ENCODE data around the gene MAD1L1. TPM values are rescaled to one million over a fixed set of nuclear protein-coding genes. Genes with fewer than 3 reads are reported as not detected.

MAD1L1 gene
- total and polyA plus RNA-seq, 2 of the 13 experiments (the other 11 are each of a cell fraction or from before 2014, with no cell fraction given), result 17.4 to 64.7 TPM

- intact Hi-C loops (cut with micrococcal nuclease; ENCODE audit: unreplicated experiment) (no loop called here), in situ Hi-C loops (cut with HindIII; ENCODE audit: extremely low pct_ligation_motif_present, low pct_unique_long_range_greater_than_20kb) (no loop called here)
- Histone ChIP-seq H3K79me2 (ENCODE audit: insufficient read depth, low read length) (no peaks in the 10 kb centered on the region), H3K27me3 (ENCODE audit: control insufficient read depth in 1 of 2, insufficient read depth in 2 of 2, low read length in 2 of 2) (no peaks in the 10 kb centered on the region), H3K9me3 (ENCODE audit: low read length) (no peaks in the 10 kb centered on the region), H3K4me2 (ENCODE audit: low read depth, low read length) (no peak overlapping the region), H3K4me3 (replicated peaks in 1 of 3; ENCODE audit: insufficient read depth in 1 of 3, low read depth in 2 of 3, low read length in 3 of 3) (no peak overlapping the region), H3K9ac (ENCODE audit: insufficient read depth, low read depth, low read length) (no peak overlapping the region), H3K36me3 (replicated peaks in 1 of 2; ENCODE audit: control insufficient read depth in 1 of 2, insufficient read depth in 2 of 2, low read length in 2 of 2) (no peaks in the 10 kb centered on the region), H4K20me1 (ENCODE audit: insufficient read depth, low read length) (no peaks in the 10 kb centered on the region), H3K27ac (ENCODE audit: extremely low read length, insufficient read depth, low read length) (no peak overlapping the region), H3K4me1 (ENCODE audit: insufficient read depth, low read length) (no peaks in the 10 kb centered on the region), H2AFZ (ENCODE audit: low read length) (no peak overlapping the region)
- ATAC-seq (no peak), FAIRE-seq (no peak), DNase-seq (ENCODE audit: low spot score) (no peak)
- no TSS peak for BruUV-seq (replicated peaks)
- 96% methylated on average over 30 of the region's 40 CpGs for WGBS (ENCODE audit: low lambda C conversion rate)
- CTCF ChIA-PET (ENCODE audit: low intra/inter-chr PET ratio, low total read pairs), result no interaction called here
- POLR2A ChIA-PET, result no interaction called here
- TF ChIP-seq RFX1 (IDR thresholded peaks at IDR 0.05), result no peak
- TF ChIP-seq ZNF292 (CRISPR knock-in tag; IDR thresholded peaks at IDR 0.05; ENCODE audit: borderline replicate concordance, low read depth), result no peak
- TF ChIP-seq ZNF549 (CRISPR knock-in tag; IDR thresholded peaks at IDR 0.05), result no peak
- TF ChIP-seq, protein P1, sequence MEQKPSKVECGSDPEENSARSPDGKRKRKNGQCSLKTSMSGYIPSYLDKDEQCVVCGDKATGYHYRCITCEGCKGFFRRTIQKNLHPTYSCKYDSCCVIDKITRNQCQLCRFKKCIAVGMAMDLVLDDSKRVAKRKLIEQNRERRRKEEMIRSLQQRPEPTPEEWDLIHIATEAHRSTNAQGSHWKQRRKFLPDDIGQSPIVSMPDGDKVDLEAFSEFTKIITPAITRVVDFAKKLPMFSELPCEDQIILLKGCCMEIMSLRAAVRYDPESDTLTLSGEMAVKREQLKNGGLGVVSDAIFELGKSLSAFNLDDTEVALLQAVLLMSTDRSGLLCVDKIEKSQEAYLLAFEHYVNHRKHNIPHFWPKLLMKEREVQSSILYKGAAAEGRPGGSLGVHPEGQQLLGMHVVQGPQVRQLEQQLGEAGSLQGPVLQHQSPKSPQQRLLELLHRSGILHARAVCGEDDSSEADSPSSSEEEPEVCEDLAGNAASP (CRISPR knock-in tag; IDR thresholded peaks at IDR 0.05; ENCODE audit: borderline replicate concordance), result no peak
- no peak for TF ChIP-seq RBM39 (IDR thresholded peaks at IDR 0.05; ENCODE audit: low read depth, low read length, poor library complexity, severe bottlenecking)
- TF ChIP-seq MYC (CRISPR knock-in tag; IDR thresholded peaks at IDR 0.05; ENCODE audit: borderline replicate concordance), result no peak
- TF ChIP-seq, protein P2, sequence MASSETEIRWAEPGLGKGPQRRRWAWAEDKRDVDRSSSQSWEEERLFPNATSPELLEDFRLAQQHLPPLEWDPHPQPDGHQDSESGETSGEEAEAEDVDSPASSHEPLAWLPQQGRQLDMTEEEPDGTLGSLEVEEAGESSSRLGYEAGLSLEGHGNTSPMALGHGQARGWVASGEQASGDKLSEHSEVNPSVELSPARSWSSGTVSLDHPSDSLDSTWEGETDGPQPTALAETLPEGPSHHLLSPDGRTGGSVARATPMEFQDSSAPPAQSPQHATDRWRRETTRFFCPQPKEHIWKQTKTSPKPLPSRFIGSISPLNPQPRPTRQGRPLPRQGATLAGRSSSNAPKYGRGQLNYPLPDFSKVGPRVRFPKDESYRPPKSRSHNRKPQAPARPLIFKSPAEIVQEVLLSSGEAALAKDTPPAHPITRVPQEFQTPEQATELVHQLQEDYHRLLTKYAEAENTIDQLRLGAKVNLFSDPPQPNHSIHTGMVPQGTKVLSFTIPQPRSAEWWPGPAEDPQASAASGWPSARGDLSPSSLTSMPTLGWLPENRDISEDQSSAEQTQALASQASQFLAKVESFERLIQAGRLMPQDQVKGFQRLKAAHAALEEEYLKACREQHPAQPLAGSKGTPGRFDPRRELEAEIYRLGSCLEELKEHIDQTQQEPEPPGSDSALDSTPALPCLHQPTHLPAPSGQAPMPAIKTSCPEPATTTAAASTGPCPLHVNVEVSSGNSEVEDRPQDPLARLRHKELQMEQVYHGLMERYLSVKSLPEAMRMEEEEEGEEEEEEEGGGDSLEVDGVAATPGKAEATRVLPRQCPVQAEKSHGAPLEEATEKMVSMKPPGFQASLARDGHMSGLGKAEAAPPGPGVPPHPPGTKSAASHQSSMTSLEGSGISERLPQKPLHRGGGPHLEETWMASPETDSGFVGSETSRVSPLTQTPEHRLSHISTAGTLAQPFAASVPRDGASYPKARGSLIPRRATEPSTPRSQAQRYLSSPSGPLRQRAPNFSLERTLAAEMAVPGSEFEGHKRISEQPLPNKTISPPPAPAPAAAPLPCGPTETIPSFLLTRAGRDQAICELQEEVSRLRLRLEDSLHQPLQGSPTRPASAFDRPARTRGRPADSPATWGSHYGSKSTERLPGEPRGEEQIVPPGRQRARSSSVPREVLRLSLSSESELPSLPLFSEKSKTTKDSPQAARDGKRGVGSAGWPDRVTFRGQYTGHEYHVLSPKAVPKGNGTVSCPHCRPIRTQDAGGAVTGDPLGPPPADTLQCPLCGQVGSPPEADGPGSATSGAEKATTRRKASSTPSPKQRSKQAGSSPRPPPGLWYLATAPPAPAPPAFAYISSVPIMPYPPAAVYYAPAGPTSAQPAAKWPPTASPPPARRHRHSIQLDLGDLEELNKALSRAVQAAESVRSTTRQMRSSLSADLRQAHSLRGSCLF (CRISPR knock-in tag; IDR thresholded peaks at IDR 0.05; ENCODE audit: borderline replicate concordance), result no peak
- no peak for TF ChIP-seq PAWR (CRISPR knock-in tag; IDR thresholded peaks at IDR 0.05; ENCODE audit: borderline replicate concordance)
- no peak for TF ChIP-seq ZNF431 (CRISPR knock-in tag; IDR thresholded peaks at IDR 0.05; ENCODE audit: borderline replicate concordance, low read depth)
- TF ChIP-seq, protein P3, sequence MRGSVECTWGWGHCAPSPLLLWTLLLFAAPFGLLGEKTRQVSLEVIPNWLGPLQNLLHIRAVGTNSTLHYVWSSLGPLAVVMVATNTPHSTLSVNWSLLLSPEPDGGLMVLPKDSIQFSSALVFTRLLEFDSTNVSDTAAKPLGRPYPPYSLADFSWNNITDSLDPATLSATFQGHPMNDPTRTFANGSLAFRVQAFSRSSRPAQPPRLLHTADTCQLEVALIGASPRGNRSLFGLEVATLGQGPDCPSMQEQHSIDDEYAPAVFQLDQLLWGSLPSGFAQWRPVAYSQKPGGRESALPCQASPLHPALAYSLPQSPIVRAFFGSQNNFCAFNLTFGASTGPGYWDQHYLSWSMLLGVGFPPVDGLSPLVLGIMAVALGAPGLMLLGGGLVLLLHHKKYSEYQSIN (CRISPR knock-in tag; IDR thresholded peaks at IDR 0.05; ENCODE audit: borderline replicate concordance), result no peak
- TF ChIP-seq SATB2 (CRISPR knock-in tag; IDR thresholded peaks at IDR 0.05), result no peak
- no peak for TF ChIP-seq CHD4 (IDR thresholded peaks at IDR 0.05; ENCODE audit: borderline replicate concordance, low read length)
- TF ChIP-seq HMG20B (CRISPR knock-in tag; conservative IDR thresholded peaks at IDR 0.05), result no peak
- no peak for TF ChIP-seq FOXM1 (CRISPR knock-in tag; IDR thresholded peaks at IDR 0.05)
- no peak for TF ChIP-seq MTF1 (CRISPR knock-in tag; IDR thresholded peaks at IDR 0.05)
- no peak for TF ChIP-seq MLLT10 (CRISPR knock-in tag; IDR thresholded peaks at IDR 0.05)
- no peak for TF ChIP-seq IKZF1 (IDR thresholded peaks at IDR 0.05)
- no peak for TF ChIP-seq CENPX (CRISPR knock-in tag; IDR thresholded peaks at IDR 0.05)
These were observed 380.0 kb downstream of the MAD1L1 start for GRCh38 chr7:1852517-1853430.

Data from HepG2 (cell line).